NT2/D1 (cell line): ENCODE data around the gene CFHR5.
"Not testable (repeated sequence)": the region's sequence is repeated elsewhere in the genome, so short reads cannot be mapped to it uniquely, and the experiment has no call there.

Source experiments
- DNase-seq: peaks from one replicate; pipeline ENCODE4 v3.0.0-alpha.2; 2011; ENCODE audit warnings: low read depth, low spot score
- H3K27me3 ChIP-seq: 2 replicates; pipeline ENCODE4 v1.6.0; 2011; ENCODE audit warnings: mild to moderate bottlenecking; ENCODE audit not compliant: insufficient read length, insufficient read depth
- H3K36me3 ChIP-seq: 2 replicates; pipeline ENCODE4 v1.6.1; 2011; ENCODE audit warnings: mild to moderate bottlenecking, low read length, mixed read lengths; ENCODE audit not compliant: insufficient read depth, insufficient read length
- H3K4me1 ChIP-seq: 2 replicates; pipeline ENCODE4 v1.5.1; 2011; ENCODE audit not compliant: insufficient read depth, insufficient read length
- H3K4me3 ChIP-seq: 2 replicates; pipeline ENCODE4 v1.5.1; 2011; ENCODE audit warnings: low read depth; ENCODE audit not compliant: insufficient read length
- H3K9ac ChIP-seq: 2 replicates; pipeline ENCODE4 v1.6.0; 2011; ENCODE audit warnings: low read depth; ENCODE audit not compliant: insufficient read length
- H3K9me3 ChIP-seq: 2 replicates; pipeline ENCODE4 v1.5.1; 2011; ENCODE audit warnings: mild to moderate bottlenecking, low read length; ENCODE audit not compliant: insufficient read depth
- SUZ12 ChIP-seq: IDR thresholded peaks from 2 replicates; pipeline ENCODE4 v1.6.1; 2011; ENCODE audit not compliant: insufficient read length, insufficient read depth; ENCODE audit errors: extremely low read depth
- YY1 ChIP-seq: IDR thresholded peaks from 2 replicates; pipeline ENCODE4 v1.6.1; 2011; ENCODE audit not compliant: insufficient read length, insufficient read depth
- ZNF274 ChIP-seq: IDR thresholded peaks from 2 replicates; pipeline ENCODE4 v1.6.1; 2011; ENCODE audit warnings: mild to moderate bottlenecking, low read depth, low read length

CFHR5 gene

DNA sequence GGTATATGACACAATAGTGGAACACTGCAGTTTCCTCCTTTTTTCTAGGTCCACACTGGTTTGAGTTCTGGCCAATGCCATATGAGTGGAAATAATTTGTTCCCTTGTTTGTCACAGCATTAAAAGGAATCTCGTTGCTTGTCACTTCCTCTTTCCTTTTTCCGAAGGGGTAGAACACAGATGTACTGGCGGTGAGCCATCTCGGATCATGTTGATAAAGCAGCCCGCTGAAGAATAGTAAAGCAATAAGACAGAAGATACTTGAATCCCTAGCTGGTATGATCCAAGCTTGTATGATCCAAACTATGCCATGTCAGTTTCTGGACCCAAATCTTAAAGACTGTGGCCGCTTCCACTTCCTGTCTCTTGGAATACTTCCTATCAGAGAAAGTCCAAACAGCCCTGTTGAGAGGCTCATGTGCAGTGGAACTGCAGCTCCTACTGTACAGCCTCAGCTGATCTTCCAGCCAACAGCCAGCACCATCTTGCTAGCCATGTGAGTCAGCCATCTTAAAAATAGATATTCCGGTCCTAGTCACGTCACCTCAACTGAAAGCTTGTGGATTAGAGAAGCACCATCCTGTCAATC, 40.3 kb downstream of the CFHR5 start:
- H3K4me3 ChIP-seq = no peak overlapping the region
- H3K4me1 ChIP-seq = no peaks in the 10 kb centered on the region
- no peaks in the 10 kb centered on the region for H3K27me3 ChIP-seq
- no peak for TF ChIP-seq SUZ12
- no peak for TF ChIP-seq ZNF274
- TF ChIP-seq YY1 = no peak
- H3K9ac ChIP-seq = no peak overlapping the region
- H3K9me3 ChIP-seq = no peaks in the 10 kb centered on the region
- no peaks in the 10 kb centered on the region for H3K36me3 ChIP-seq
- no peak for DNase-seq

DNA sequence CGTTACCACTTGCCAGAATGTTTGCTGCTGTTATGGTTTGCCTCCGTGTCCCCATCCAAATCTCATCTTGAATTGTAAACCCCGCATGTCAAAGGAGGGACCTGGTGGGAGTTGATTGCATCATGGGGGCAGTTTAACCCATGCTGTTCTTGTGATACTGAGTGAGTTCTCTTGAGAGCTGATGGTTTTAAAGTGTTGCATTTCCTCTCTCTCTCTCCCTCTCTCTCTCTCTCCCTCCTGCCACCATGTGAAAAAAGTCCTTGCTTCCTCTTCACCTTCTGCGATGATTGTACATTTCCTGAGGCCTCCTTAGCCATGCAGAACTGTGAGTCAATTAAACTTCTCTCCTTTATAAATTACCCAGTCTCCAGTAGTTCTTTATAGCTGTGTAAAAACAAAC, 44.4 kb downstream of the CFHR5 start:
- Histone ChIP-seq H3K9me3 (no peaks in the 10 kb centered on the region), H3K27me3 (no peaks in the 10 kb centered on the region), H3K9ac (no peak overlapping the region), H3K36me3 (no peaks in the 10 kb centered on the region), H3K4me3 (no peak overlapping the region), H3K4me1 (no peaks in the 10 kb centered on the region)
- DNase-seq = peak; percentile 18
- TF ChIP-seq SUZ12 = no peak
- TF ChIP-seq ZNF274 = no peak
- TF ChIP-seq YY1 = no peak

- Histone ChIP-seq H3K27me3 (no peaks in the 10 kb centered on the region), H3K36me3 (no peaks in the 10 kb centered on the region), H3K4me1 (no peaks in the 10 kb centered on the region), H3K9ac (no peak overlapping the region), H3K9me3 (no peaks in the 10 kb centered on the region), H3K4me3 (no peak overlapping the region)
- DNase-seq = no peak
- TF ChIP-seq YY1 (no peak), SUZ12 (no peak), ZNF274 (no peak)
Observed at GRCh38 chr1:197024460-197024859, 47.1 kb downstream of the CFHR5 start.

- DNase-seq = no peak
- H3K9me3 ChIP-seq = no peaks in the 10 kb centered on the region
- H3K4me1 ChIP-seq = no peaks in the 10 kb centered on the region
- no peak overlapping the region for H3K4me3 ChIP-seq
- no peaks in the 10 kb centered on the region for H3K27me3 ChIP-seq
- H3K36me3 ChIP-seq = no peaks in the 10 kb centered on the region
- TF ChIP-seq SUZ12 (no peak), ZNF274 (no peak), YY1 (no peak)
- H3K9ac ChIP-seq = no peak overlapping the region
Observed at GRCh38 chr1:197027359-197027758, 50.0 kb downstream of the CFHR5 start.

DNA sequence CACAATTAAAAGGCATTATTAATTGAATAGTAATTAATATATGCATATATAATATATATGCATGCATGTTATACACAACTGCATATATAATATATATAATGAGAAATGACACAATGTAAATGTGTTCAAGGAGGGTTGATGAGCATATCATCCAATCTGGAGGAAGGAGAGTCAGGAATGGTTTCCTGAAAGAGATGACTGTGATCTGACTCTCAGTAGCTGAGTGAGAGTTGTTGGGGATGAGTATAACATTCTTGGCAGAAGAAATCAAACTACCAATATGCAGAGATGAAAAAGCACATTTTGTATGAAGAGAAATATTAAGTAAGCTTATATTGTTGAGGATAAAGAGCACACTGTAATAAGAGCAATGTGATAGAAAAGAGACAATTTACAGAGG, 52.4 kb downstream of the CFHR5 start:
- Histone ChIP-seq H3K27me3 (no peaks in the 10 kb centered on the region), H3K4me1 (no peaks in the 10 kb centered on the region), H3K9ac (no peak overlapping the region), H3K4me3 (no peak overlapping the region), H3K36me3 (no peaks in the 10 kb centered on the region), H3K9me3 (no peaks in the 10 kb centered on the region)
- no peak for DNase-seq
- no peak for TF ChIP-seq SUZ12
- no peak for TF ChIP-seq ZNF274
- TF ChIP-seq YY1 = no peak

DNA sequence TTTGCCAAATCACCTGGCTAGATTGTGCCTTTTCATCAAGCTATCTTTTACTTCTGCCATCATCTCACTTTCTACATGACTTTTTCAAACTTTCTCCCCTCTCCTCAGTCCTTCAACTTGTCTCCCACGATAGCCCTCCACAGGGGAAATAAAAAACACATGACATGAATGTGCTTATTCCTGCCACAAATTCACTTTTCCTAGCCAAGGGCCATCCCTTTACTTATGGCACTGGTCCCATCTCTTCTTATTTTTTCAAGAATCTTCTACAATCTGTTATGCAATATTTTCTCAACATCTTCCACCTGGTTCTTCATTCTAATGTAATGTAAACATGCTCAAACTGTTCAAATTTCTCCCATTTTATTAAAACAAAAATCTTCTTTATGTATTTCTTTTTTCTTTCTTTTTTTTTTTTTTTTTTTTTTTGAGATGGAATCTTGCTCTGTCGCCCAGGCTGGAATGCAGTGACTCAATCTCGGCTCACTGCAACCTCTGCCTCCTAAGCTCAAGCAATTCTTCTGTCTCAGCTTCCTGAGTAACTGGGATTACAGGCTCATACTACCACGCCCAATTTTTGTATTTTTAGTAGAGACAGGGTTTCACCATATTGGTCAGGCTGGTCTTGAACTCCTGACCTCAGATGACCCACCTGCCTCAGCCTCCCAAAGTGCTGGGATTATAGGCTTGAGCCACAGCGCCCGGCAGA, 57.4 kb downstream of the CFHR5 start:
- H3K4me1 ChIP-seq, H3K9ac ChIP-seq, DNase-seq, H3K36me3 ChIP-seq, H3K9me3 ChIP-seq, H3K4me3 ChIP-seq, H3K27me3 ChIP-seq: not testable (repeated sequence)

GRCh38 chr1:197036861-197037260, 59.5 kb downstream of the CFHR5 start:
- H3K9ac ChIP-seq = no peak overlapping the region
- no peak for TF ChIP-seq YY1
- no peak for TF ChIP-seq SUZ12
- TF ChIP-seq ZNF274 = no peak
- H3K4me1 ChIP-seq = no peaks in the 10 kb centered on the region
- no peaks in the 10 kb centered on the region for H3K36me3 ChIP-seq
- H3K4me3 ChIP-seq = no peak overlapping the region
- no peaks in the 10 kb centered on the region for H3K27me3 ChIP-seq
- DNase-seq = no peak
- no peaks in the 10 kb centered on the region for H3K9me3 ChIP-seq
